DOHH2 (cell line): Measurements from ENCODE around the gene TBL1X.

Source experiments
- EZH2phosphoT487 ChIP-seq: fragments of 200-600 bp; sonication (generic); IDR thresholded peaks from 2 replicates; pipeline ENCODE4 v1.6.1; 2017; ENCODE audit warnings: borderline replicate concordance, mild to moderate bottlenecking, antibody characterized with exemption, low read length, moderate library complexity, mixed read lengths
- TF ChIP-seq, protein P1 (sequence below): fragments of 200-600 bp; sonication (generic); IDR thresholded peaks from one replicate; pipeline ENCODE4 v1.5.1; 2014; ENCODE audit warnings: antibody characterized with exemption, mild to moderate bottlenecking, low read depth, low read length; ENCODE audit not compliant: poor library complexity, severe bottlenecking

GRCh38 chrX:9532349-9532748, 67.5 kb downstream of the TBL1X start:
- TF ChIP-seq, protein P1, sequence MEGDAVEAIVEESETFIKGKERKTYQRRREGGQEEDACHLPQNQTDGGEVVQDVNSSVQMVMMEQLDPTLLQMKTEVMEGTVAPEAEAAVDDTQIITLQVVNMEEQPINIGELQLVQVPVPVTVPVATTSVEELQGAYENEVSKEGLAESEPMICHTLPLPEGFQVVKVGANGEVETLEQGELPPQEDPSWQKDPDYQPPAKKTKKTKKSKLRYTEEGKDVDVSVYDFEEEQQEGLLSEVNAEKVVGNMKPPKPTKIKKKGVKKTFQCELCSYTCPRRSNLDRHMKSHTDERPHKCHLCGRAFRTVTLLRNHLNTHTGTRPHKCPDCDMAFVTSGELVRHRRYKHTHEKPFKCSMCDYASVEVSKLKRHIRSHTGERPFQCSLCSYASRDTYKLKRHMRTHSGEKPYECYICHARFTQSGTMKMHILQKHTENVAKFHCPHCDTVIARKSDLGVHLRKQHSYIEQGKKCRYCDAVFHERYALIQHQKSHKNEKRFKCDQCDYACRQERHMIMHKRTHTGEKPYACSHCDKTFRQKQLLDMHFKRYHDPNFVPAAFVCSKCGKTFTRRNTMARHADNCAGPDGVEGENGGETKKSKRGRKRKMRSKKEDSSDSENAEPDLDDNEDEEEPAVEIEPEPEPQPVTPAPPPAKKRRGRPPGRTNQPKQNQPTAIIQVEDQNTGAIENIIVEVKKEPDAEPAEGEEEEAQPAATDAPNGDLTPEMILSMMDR = no peak
- no peak for TF ChIP-seq EZH2phosphoT487
